IPS-18a (cell line): ENCODE measurements around the gene SIL1.

Experiments
- H3K27ac ChIP-seq: one replicate; pipeline ENCODE4 v1.5.1; 2013; ENCODE audit warnings: low read length
- H3K27me3 ChIP-seq: one replicate; pipeline ENCODE4 v1.6.1; 2013; ENCODE audit warnings: mild to moderate bottlenecking, low read length; ENCODE audit not compliant: control insufficient read depth, insufficient read depth
- H3K36me3 ChIP-seq: one replicate; pipeline ENCODE4 v1.6.1; 2013; ENCODE audit warnings: low read depth, low read length; ENCODE audit not compliant: control insufficient read depth
- H3K4me1 ChIP-seq: one replicate; pipeline ENCODE4 v1.6.1; 2013; ENCODE audit warnings: low read depth, low read length; ENCODE audit not compliant: control insufficient read depth
- H3K4me3 ChIP-seq: one replicate; pipeline ENCODE4 v1.5.1; 2013; ENCODE audit warnings: low read length
- H3K9ac ChIP-seq: one replicate; pipeline ENCODE4 v1.6.1; 2013; ENCODE audit warnings: mild to moderate bottlenecking, low read length, moderate library complexity
- H3K9me3 ChIP-seq: one replicate; pipeline ENCODE4 v1.6.1; 2013; ENCODE audit warnings: low read depth, low read length; ENCODE audit not compliant: control insufficient read depth

The SIL1 gene

DNA sequence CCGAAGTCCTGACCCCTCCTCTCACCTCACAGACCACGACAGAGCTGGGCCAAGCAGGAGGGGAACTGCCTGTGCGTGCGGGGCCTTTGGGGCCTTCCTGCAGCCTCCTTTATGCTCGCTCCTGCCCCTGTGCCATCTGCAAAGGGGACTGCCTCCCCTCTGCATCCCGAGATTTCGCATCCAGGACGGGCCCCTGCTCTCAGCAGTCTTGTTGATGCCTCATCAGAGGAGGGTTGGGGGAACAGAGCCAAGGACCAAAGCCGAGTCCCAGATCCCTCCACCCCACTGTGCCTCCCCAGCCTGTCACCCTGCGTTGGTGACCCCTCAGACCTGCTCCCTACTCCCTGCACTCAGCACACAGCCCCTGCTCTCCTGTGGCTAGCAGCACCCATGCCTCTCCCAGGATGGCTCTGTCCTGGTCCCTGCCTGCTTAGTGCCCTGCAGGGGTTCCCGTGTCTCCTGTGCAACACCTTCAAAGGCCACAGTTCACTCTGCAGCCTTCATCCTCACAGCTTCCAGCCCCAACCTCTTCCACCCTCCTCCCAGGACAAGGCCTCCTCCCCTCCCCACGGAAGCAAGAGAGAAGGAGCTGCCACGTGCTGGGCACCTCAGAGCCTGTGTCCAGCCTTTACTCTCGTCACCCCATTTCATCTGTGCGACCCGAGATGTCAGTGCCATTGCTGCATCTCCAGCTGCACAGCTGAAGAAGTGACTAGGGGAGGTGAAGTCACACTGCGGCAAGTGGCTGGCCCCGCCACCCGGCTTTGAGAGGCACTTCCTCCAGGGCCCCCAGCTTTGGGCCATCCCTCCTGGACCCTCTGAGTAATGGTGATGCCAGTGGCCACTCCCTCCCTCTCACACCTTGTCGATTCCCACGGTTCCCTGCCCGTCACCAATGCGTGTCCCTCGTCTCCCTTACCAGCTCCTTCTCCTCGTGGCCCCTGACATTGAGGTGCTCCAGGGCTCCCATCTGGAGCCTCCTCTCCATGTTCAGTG lies 260.5 kb downstream of the SIL1 start:
- H3K4me1 ChIP-seq: peaks cover 6% of the 10 kb centered on the region
- no peak overlapping the region for H3K27ac ChIP-seq
- H3K36me3 ChIP-seq: peaks cover 20% of the 10 kb centered on the region
- H3K4me3 ChIP-seq: no peak overlapping the region
- H3K9ac ChIP-seq: no peak overlapping the region
- H3K9me3 ChIP-seq: no peaks in the 10 kb centered on the region
- H3K27me3 ChIP-seq: no peaks in the 10 kb centered on the region

- peaks cover 6% of the 10 kb centered on the region for H3K4me1 ChIP-seq
- H3K4me3 ChIP-seq: no peak overlapping the region
- H3K9me3 ChIP-seq: no peaks in the 10 kb centered on the region
- H3K27ac ChIP-seq: no peak overlapping the region
- no peak overlapping the region for H3K9ac ChIP-seq
- peaks cover 25% of the 10 kb centered on the region for H3K36me3 ChIP-seq
- H3K27me3 ChIP-seq: no peaks in the 10 kb centered on the region
Observed at GRCh38 chr5:138936968-138937345, 261.2 kb downstream of the SIL1 start.

DNA sequence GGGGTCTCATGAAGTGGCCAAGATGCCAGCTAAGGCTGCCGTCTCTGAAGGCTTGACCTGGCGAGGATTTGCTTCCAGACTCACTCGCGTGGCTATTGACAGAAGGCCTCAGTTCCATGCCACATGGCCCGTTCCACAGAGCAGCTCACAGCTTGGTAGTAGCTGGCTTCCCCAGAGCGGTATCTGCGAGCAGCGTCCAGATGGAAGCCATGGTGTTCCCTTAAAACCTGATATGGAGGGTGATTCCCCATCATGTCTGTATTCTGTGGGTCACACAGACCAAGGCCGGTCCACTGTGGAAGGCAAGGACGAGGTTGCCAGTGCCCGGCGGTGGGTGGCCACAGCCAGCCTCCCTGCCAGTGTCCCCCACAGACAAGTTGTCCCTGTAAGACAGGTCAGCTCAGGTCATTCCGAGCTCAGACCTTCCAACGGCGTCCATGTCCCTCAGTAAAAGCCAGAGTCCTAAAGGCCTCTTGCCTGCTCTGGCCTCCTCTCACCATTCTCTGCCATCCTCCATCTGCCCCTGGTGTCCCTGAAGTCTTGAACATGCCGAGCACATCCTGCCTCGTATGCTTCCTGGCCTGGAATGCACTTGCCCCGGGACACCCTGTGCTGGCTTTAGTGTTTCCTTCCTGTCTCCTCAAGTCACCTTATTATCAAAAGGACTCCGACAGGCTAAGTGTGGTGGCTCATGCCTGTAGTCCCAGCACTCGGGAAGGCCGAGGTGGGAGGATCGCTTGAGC lies 261.8 kb downstream of the SIL1 start:
- Histone ChIP-seq H3K9me3 (no peaks in the 10 kb centered on the region), H3K9ac (no peak overlapping the region), H3K4me3 (no peak overlapping the region), H3K36me3 (peaks cover 31% of the 10 kb centered on the region), H3K27ac (no peak overlapping the region), H3K4me1 (peaks cover 6% of the 10 kb centered on the region), H3K27me3 (no peaks in the 10 kb centered on the region)

DNA sequence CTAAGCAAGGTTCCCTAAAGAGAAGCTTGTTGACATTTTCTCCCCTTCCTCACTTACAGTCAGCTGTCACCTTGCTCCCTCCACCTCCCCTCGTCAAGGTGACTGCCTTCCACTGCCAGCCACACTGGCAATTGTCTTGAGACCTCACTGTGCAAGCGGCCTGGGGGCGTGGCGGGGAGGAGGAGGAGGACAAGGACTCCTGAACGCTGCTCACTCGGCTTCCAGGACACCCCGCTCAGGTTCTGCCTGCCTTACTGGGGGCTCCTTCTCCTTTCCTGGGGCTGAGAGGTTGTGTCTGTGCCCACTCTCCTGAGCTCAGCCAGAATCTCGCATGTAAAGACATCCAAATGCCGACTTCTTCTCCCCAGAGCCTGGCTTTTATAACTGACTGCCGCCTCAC lies 262.7 kb downstream of the SIL1 start:
- no peaks in the 10 kb centered on the region for H3K27me3 ChIP-seq
- H3K9ac ChIP-seq: no peak overlapping the region
- peaks cover 6% of the 10 kb centered on the region for H3K4me1 ChIP-seq
- no peak overlapping the region for H3K4me3 ChIP-seq
- H3K9me3 ChIP-seq: no peaks in the 10 kb centered on the region
- no peak overlapping the region for H3K27ac ChIP-seq
- peaks cover 40% of the 10 kb centered on the region for H3K36me3 ChIP-seq

DNA sequence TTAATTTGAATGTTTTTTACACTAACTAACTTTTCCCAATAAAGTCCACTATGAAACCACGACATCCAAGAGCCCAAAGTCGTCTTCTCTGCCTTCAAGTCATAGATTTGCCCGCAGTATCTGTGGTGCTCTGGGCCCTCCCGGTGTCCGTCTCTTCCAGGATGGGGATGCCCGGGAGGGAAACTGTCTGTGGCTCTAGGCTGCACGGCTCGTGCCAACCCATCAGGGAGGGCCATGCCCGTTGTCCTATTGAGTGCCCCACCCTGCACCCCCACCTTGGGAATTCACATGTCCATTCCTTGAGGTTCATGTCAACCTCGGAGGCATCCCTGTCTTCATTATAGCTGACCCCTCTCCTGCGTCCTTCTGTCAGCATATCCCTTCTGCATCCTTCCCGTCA lies 263.2 kb downstream of the SIL1 start:
- H3K36me3 ChIP-seq: peaks cover 45% of the 10 kb centered on the region
- no peaks in the 10 kb centered on the region for H3K9me3 ChIP-seq
- H3K4me1 ChIP-seq: peaks cover 6% of the 10 kb centered on the region
- H3K27ac ChIP-seq: no peak overlapping the region
- no peak overlapping the region for H3K4me3 ChIP-seq
- no peaks in the 10 kb centered on the region for H3K27me3 ChIP-seq
- no peak overlapping the region for H3K9ac ChIP-seq

GRCh38 chr5:138933522-138934290 lies 264.5 kb downstream of the SIL1 start:
- peaks cover 57% of the 10 kb centered on the region for H3K36me3 ChIP-seq

DNA sequence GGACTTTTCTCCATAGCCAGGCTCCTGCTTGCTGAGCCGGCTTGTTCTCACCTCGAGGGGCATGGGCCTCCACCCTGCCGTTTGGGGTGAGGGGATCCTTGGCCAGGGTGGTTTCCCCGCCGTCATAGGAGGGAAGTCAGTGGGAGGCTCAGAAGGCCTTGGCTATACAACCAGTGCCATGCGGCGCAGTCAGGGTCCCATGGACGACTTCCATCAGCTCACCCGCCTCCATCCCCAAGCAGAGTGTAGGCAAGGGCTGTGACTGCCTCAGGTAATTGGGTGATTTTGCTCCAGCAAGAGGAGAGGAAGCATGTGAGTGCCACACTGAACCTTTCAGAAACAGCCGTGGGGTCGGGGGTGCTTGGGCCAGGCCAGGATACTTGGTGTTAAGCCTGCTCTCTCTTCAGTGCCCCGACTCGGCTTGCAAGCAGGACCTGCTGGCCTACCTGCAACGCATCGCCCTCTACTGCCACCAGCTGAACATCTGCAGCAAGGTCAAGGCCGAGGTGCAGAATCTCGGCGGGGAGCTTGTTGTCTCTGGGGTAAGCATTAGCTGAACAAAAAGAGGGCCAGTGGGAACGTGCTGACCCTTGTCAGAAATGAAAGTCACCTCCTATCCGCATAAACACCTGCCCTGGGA lies 265.9 kb downstream of the SIL1 start:
- Histone ChIP-seq H3K9me3 (no peaks in the 10 kb centered on the region), H3K9ac (no peak overlapping the region), H3K4me3 (no peak overlapping the region), H3K36me3 (peaks cover 65% of the 10 kb centered on the region), H3K4me1 (no peaks in the 10 kb centered on the region), H3K27ac (no peak overlapping the region), H3K27me3 (no peaks in the 10 kb centered on the region)

More at GRCh38 chr5:138933522-138934290, 264.5 kb downstream of the SIL1 start:
- Histone ChIP-seq H3K9me3 (no peaks in the 10 kb centered on the region), H3K4me1 (peaks cover 6% of the 10 kb centered on the region), H3K9ac (no peak overlapping the region), H3K27me3 (no peaks in the 10 kb centered on the region), H3K27ac (no peak overlapping the region), H3K4me3 (no peak overlapping the region)

DNA sequence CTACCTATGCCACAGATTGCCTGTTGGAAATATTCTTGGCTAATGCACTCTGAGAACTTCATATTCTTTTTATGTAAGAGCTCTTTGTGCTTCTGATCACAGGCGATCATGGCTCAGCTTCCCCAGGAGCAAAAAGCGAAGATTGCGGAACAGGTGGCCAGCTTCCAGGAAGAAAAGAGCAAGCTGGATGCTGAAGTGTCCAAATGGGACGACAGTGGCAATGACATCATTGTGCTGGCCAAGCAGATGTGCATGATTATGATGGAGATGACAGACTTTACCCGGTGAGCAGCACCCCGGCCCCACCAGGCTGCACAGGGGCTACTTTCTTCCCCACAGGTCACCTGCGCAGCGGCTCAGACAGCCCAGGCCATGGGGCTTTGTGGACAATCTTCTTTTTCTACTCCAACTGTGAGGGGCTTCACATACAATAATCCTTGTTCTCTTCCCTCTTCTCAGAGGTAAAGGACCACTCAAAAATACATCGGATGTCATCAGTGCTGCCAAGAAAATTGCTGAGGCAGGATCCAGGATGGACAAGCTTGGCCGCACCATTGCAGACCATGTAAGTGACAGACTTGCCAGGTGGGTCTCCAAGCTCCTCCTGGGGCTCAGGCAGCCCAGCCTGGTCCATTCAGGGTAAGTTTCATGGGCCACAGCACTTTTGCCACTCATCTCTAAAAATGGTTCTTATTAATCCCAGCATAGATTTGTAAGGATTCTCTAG lies 267.6 kb downstream of the SIL1 start:
- peaks cover 82% of the 10 kb centered on the region for H3K36me3 ChIP-seq
- H3K9me3 ChIP-seq: no peaks in the 10 kb centered on the region
- no peaks in the 10 kb centered on the region for H3K4me1 ChIP-seq
- H3K27ac ChIP-seq: no peak overlapping the region
- no peak overlapping the region for H3K4me3 ChIP-seq
- H3K27me3 ChIP-seq: no peaks in the 10 kb centered on the region
- no peak overlapping the region for H3K9ac ChIP-seq

GRCh38 chr5:138929571-138929955 lies 268.6 kb downstream of the SIL1 start:
- peaks cover 91% of the 10 kb centered on the region for H3K36me3 ChIP-seq
- no peaks in the 10 kb centered on the region for H3K9me3 ChIP-seq
- no peak overlapping the region for H3K27ac ChIP-seq
- no peak overlapping the region for H3K9ac ChIP-seq
- H3K4me1 ChIP-seq: no peaks in the 10 kb centered on the region
- no peaks in the 10 kb centered on the region for H3K27me3 ChIP-seq
- H3K4me3 ChIP-seq: no peak overlapping the region

DNA sequence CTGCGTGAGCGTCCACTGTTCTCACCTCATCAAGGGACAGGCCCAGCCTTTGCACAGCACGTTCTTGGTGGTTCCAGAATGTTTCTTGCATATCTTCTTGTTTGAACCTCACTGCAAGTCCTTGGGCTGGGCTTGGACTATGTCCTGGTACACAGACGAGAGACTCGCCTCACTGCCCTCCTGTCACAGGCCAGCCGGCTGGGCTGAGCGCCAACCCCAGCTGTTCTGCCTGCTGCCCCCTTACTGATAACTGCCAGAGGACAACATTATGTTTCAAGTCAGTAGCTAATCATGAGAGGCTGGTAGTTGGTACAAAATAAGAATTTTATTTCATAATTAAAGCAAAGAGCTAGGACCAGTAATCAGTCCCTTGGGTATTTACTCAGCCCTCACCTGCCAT lies 270.2 kb downstream of the SIL1 start:
- Histone ChIP-seq H3K27ac (no peak overlapping the region), H3K4me3 (no peak overlapping the region), H3K9me3 (no peaks in the 10 kb centered on the region), H3K4me1 (no peaks in the 10 kb centered on the region), H3K36me3 (peaks cover 80% of the 10 kb centered on the region), H3K9ac (no peak overlapping the region), H3K27me3 (no peaks in the 10 kb centered on the region)
